ENCODE results near the gene ANKRD53.

The ANKRD53 gene

GRCh38 chr2:70943205-70943871 lies 35.1 kb upstream of the ANKRD53 start:
- no peak for DNase-seq

DNA sequence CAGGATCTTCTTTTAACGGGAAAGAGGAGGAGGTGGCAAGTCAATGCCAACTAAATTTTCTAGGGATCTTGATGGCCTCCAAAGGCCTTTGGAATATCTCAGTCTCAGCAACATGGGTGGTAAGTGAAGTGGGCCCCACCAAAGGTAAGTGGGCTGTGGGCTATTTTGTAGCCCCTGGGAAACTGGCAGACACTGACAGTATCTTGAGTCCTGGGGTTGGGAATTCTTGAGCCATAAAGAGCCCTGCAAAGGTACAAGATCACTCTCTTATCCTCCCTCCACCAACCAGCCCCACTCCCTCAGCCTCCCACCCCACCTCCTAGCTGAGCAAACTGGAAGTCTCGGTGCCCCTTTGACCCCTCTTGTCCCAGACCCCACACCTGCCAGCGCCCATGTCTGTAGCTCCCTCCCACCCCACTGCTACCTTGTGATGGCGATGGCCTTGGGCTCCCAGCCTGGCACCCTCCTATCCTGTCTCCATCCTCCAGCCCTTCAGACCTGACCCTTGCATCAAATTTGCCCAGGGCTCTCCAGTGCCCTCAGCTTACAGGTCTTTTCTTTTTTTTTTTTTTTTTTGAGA lies 34.2 kb upstream of the ANKRD53 start:
- DNase-seq = no peak

GRCh38 chr2:70946832-70947442 lies 31.5 kb upstream of the ANKRD53 start:
- DNase-seq = peak in 35 of 56 donors; percentile 2 to 79 (median 19)

- DNase-seq = no peak
These were observed 30.8 kb upstream of the ANKRD53 start for GRCh38 chr2:70947556-70948184.

DNA sequence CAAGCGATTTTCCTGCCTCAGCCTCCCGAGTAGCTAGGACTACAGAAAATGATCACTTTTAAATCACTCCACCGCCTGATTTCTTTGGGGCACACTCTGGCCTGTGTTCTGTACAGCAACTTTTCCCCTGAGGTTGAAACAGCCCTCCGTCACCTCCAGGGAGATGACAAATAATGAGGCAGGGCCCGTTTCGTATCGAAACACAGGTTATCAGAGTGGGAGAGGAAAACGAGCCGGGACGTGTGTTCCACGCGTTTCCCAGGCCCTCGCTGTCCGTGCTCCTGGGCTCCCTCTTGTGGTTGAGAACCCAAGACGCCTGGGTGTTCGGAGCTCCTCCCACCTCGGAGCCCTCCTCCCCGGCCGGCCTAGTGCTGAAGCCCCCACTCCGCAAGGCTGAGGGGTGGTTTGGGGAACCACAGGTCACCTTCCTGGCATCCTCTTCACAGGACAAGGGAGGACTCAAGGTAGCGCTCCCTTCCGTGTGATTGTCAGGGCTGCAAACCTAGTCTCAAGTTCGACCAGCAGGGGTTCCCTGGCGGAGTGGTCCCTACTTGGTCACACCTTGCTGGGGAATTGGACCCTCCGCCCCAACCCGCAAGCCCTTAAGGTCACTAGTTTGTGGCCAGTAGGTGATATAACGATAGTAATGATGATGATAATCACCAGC lies 30.0 kb upstream of the ANKRD53 start:
- peak in 49 of 56 donors; percentile 9 to 82 (median 50) for DNase-seq

GRCh38 chr2:70949086-70949485 lies 29.3 kb upstream of the ANKRD53 start:
- DNase-seq = no peak

DNA sequence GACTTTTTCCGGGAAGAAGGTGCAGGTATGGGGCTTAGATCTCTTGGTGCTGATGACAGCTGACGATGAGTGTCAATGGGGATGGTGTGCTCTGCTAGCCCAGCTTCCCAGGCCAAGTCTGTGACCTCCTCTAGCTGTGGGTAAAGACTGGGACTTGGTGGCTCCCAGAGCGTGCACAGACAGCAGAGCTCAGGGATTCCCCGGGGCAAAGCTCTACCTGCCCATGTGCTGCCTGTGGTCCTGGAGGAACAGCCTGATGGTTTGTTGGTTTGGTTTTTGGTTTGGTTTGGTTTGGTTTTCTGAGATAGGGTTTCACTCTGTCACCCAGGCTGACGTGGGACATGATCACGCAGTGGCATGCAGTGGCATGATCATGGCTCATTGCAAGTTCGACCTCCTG lies 23.5 kb upstream of the ANKRD53 start:
- DNase-seq = no peak

DNA sequence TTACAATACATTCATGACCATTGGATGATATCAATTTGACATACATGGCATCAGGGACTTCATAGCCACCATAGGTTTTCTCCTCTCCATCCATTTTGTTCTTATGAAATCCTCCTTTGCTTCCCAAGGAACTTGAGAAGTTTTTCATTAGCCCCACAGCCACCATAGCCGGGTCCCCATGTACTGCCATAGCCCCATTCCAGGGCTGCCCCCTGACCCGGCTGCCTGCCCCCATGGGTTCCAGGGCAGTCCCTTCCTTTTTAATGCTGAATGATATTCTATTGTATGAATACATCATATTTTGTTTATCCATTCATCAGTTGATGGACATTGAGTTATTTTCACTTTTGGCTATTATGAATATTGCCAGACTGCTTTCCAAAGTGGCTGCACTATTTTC lies 22.3 kb upstream of the ANKRD53 start:
- no peak for DNase-seq

DNA sequence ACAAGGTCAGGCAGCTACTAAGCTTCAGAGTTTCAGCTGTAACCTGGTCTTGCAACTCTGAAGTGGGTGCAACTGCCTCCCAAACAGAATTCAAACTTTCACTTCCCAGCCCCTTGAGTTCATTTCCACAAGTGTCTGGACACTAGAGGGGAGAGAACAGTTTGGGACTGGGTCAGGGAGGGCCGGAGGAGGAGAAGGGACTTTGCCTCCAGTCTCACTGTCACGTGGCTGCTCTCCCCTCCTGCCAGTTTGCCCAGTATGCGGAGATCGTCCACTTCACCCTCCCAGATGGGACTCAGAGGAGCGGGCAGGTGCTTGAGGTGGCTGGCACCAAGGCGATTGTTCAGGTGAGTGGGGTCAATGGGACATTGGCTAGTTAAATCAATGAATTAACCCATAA lies 20.6 kb upstream of the ANKRD53 start:
- DNase-seq = no peak

GRCh38 chr2:70958759-70959158 lies 19.7 kb upstream of the ANKRD53 start:
- DNase-seq = no peak

- DNase-seq = no peak
These were observed 19.1 kb upstream of the ANKRD53 start for GRCh38 chr2:70959271-70959761.

DNA sequence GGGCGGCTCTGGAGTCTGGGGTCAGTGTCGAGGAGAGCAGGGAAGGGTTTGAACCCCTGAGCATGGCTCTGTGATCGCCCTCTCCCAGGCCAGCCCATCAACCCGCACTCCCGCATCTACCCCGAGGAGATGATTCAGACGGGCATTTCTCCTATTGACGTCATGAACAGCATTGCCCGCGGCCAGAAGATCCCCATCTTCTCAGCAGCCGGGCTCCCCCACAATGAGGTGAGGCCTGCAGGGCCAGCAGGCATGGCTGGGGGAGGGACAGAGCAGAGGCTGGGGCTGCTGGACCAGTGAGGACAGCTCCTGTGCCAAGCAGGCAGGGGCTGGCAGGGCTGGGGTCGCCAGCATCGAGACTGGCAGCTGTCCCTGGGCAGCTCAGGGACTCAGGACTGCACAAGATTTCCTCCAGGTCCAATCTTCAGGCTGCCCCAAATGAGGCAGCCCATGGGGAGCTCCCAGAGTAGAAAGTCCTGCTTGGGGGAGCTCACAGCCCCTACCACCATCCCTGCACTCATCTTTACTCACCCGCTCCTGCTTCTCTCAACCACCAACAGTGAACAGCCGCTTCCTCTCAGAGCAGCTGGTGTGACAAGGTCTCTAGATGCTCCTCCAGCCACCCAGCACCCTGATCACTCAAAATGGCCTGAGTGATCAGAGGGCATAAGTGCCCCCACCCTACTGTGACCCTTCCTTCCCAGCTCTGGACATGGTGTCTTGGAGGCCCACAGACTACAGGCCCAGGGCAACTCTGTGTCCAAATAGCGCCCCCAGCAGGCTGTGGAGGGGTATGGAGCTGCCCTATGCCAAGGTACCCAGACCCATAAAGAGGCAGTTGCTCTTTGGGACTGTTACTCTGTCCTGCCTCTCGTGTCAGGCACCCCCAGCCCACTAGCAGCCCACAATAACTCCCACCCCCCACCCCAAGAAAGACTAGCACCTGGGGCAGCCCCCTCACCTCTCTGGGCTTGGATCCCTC lies 18.3 kb upstream of the ANKRD53 start:
- no peak for DNase-seq

GRCh38 chr2:70960833-70961647 lies 17.4 kb upstream of the ANKRD53 start:
- no peak for DNase-seq

DNA sequence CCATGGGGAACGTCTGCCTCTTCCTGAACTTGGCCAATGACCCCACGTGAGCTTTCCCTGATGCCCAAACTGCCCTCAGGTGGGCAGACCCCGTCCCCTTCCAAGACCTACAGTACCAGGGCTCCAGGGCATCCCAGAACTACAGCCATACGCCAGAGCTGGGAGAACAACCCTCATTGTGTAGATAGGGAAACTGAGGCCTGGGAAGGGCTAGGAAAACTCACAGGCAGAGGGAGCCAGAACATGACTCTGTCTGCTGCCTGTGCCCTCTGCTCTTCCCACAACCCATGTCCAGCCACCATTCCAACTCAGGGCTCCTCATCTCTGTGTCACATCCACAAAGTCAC lies 16.8 kb upstream of the ANKRD53 start:
- DNase-seq = no peak

DNA sequence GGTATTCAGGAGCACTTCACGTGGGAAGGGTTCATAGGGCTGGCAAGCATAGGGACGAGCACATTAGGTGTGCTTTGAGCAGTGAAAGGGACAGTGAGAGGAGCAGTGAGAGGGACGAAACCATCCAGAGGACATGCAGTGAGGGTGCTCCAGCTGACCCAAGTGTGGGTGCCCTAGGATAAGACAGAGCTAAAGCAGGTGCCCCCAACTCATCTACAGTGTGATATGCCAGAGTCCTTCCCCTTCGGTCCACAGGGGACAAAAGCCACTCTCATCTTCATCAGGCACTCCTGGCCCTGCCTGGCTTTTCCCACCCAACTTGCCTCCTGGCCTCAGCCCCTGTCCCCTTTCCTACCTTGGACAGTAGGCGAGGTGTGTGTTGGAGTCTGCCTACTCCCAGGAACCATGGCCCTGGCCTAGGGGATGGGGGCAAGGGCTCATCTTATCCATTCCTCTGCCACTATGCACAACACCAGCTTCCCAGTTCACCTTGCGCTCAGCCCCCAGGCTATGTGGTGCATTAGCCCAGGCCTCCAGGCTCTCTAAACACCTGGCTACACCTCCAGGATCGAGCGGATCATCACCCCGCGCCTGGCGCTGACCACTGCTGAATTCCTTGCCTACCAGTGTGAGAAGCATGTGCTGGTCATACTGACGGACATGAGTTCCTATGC lies 16.1 kb upstream of the ANKRD53 start:
- DNase-seq = no peak

DNA sequence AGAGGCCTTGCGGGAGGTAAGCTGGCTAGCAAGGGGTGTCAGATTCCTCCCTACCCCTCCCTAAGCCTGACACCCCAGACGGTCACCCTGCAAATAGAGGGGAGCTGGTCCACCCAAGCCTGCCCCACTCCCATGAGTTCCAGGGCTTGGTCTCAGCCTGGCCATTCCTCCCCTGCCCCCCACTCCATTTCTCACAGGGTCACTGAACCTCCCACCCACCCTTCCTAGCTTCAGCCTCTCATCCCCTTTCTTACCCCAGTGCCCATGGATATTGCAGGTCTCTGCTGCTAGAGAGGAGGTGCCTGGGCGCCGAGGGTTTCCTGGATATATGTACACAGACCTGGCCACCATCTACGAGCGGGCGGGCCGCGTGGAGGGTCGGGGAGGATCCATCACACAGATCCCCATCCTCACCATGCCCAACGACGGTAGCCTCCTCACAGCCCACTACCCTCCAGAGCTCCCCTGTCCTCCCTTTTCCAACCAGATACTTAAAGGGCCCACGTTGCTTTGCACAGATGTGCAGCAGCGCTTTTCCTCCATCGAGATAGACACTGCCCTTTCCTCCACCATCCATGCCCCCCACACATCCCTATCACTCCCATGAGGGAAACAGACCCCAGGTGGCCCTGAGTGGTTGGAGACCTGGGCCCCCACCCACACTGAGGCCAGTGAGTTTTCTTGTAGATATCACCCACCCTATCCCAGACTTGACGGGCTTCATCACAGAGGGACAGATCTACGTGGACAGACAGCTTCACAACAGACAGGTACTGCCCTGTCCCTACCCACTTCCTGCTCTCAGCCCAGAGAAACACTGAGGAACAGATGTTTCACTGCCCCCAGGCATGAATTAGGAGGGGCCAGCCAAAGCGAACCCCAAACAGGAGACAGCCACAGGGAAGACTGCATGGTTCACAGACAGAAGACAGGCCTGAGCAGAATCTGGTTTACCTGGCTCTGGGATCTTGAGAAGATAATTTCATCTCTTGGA lies 15.2 kb upstream of the ANKRD53 start:
- DNase-seq = no peak

DNA sequence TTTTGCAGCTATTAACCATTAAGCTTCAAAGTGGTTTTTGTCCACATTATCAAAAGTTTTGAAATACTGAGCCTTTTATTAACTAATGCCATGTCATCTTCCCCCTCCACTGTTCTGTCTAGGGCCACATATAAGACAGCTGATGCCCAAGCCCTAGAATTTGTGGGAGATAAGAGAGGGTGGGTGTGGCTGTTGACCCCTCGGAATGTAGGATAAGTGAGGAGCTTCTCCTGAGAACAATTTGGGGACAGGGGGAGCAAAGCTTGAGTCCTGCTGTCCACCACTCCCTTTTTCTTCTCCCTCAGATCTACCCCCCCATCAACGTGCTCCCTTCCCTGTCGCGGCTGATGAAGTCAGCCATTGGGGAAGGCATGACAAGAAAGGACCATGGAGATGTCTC lies 14.3 kb upstream of the ANKRD53 start:
- DNase-seq = no peak

Measured in nucleus accumbens (tissue), 56 donors.